Cardiac muscle cell (in vitro differentiated cells and primary cell): Measurements from ENCODE around the gene PLA2G2E. TPM values are rescaled to one million over a fixed set of nuclear protein-coding genes. Genes with fewer than 3 reads are reported as not detected.

ENCODE experiments used
- DNase-seq, 2 donors: peaks; one replicate each; pipeline versions ENCODE4 v3.0.0 to v3.0.0-alpha.2; 2010 to 2017; ENCODE audit warnings: low read depth in 1 of 2, low spot score in 1 of 2
- H3K27ac ChIP-seq: fragments of 200-600 bp; sonication (generic); 2 replicates; pipeline ENCODE4 v1.5.1; 2016
- H3K27me3 ChIP-seq: fragments of 200-600 bp; sonication (generic); 2 replicates; pipeline ENCODE4 v1.6.0; 2016; ENCODE audit warnings: control low read depth
- H3K36me3 ChIP-seq: fragments of 200-600 bp; sonication (generic); 2 replicates; pipeline ENCODE4 v1.5.1; 2016; ENCODE audit warnings: control low read depth
- H3K4me1 ChIP-seq: fragments of 200-600 bp; sonication (generic); 2 replicates; pipeline ENCODE4 v1.8.1; 2017; ENCODE audit warnings: low read depth, mild to moderate bottlenecking, mixed run types
- H3K4me3 ChIP-seq: fragments of 200-600 bp; sonication (generic); 2 replicates; pipeline ENCODE4 v1.5.1; 2016; ENCODE audit warnings: mild to moderate bottlenecking
- H3K9me3 ChIP-seq: fragments of 200-600 bp; sonication (generic); 2 replicates; pipeline ENCODE4 v1.5.1; 2017; ENCODE audit warnings: low read depth, mild to moderate bottlenecking, control low read depth
- polyA plus RNA-seq: library from polyadenylated mRNA; unstranded; fragments of >200 nt; fragmentation: Nextera tagmentation; extraction: Ambion mirVana; gene quantifications from 2 replicates; pipeline ENCODE4 v1.2.1, GENCODE V29; 2016
- total RNA-seq: library from RNA; depleted of rRNA; stranded (reverse); fragments of >200 nt; gene quantifications from 2 replicates; pipeline ENCODE4 v1.2.3, GENCODE V29; 2016
- TF ChIP-seq, protein P1 (sequence below): IDR thresholded peaks from 2 replicates; pipeline ENCODE4 v1.5.1; 2012; ENCODE audit warnings: low read depth, mild to moderate bottlenecking, low read length

The PLA2G2E gene
- total and polyA plus RNA-seq, 2 experiments from 2014 or later: not detected

DNA sequence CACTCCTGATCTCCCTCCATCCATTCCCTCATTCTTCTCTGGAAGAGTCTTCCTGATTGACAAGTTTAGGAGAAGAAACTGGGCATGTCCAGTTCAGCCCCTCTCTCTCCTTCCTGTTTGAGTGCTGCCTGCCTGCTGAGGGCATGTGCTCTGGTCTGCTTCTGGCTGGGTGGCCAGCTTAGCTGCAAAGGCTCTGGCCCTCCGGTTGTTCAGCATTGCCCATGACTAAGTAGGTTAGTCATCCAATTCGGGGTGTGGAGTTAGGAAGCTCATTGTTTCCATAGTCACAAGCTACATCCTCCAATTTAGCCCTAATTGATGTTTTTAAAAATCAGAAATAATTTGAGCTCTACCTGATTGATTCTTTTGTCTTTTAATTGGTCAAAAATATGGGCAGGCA lies 25.6 kb upstream of the PLA2G2E start:
- Histone ChIP-seq H3K36me3 (no peaks in the 10 kb centered on the region), H3K4me3 (no peak overlapping the region), H3K9me3 (no peaks in the 10 kb centered on the region), H3K27ac (no peak overlapping the region), H3K4me1 (no peaks in the 10 kb centered on the region), H3K27me3 (no peaks in the 10 kb centered on the region)
- DNase-seq: peak in 1 of 2 donors; percentile 76
- TF ChIP-seq, protein P1, sequence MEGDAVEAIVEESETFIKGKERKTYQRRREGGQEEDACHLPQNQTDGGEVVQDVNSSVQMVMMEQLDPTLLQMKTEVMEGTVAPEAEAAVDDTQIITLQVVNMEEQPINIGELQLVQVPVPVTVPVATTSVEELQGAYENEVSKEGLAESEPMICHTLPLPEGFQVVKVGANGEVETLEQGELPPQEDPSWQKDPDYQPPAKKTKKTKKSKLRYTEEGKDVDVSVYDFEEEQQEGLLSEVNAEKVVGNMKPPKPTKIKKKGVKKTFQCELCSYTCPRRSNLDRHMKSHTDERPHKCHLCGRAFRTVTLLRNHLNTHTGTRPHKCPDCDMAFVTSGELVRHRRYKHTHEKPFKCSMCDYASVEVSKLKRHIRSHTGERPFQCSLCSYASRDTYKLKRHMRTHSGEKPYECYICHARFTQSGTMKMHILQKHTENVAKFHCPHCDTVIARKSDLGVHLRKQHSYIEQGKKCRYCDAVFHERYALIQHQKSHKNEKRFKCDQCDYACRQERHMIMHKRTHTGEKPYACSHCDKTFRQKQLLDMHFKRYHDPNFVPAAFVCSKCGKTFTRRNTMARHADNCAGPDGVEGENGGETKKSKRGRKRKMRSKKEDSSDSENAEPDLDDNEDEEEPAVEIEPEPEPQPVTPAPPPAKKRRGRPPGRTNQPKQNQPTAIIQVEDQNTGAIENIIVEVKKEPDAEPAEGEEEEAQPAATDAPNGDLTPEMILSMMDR: no peak

DNA sequence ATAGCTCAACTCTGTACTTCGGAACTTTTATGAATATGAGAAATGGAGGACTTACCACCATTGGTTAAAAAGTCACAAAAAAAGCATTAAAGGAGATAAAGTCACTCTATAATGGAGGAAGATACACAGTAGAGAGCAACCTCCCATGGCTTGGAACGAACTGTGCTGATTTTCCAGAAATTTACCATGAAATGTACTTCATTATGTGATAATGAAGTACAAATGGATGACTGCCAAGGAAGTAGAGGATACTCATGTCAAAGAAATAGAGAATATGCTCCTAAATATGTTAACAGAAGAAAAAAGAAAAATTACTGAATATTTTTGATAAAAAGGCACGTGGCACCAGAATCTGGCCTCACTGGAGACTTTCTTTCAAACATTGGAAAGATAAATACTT lies 23.6 kb upstream of the PLA2G2E start:
- Histone ChIP-seq H3K27me3 (no peaks in the 10 kb centered on the region), H3K36me3 (no peaks in the 10 kb centered on the region), H3K27ac (no peak overlapping the region), H3K4me1 (no peaks in the 10 kb centered on the region), H3K9me3 (no peaks in the 10 kb centered on the region), H3K4me3 (no peak overlapping the region)
- peak in 1 of 2 donors; percentile 56 for DNase-seq
- TF ChIP-seq, protein P1: no peak

DNA sequence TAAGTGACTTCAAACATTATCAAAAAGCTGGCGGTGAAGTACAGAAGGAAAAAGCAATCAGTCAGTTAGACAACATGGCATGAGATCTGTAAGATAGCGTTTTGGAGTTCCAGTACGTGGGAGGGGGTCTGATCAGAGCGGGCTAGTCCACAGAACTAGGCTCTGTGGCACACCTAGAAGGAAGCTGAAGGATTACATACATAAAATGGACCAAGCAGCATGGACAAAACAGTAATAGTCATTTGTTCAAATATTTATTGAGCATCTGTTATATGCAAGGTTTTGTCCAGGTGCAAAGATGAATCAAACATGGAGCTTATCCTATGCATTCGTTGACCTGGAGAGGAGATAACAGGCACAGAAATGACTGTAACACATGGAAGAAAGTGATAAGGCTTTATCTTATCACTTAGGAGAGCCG lies 22.9 kb upstream of the PLA2G2E start:
- DNase-seq: no peak
- TF ChIP-seq, protein P1: no peak
- no peak overlapping the region for H3K4me3 ChIP-seq
- no peaks in the 10 kb centered on the region for H3K4me1 ChIP-seq
- H3K27me3 ChIP-seq: no peaks in the 10 kb centered on the region
- no peaks in the 10 kb centered on the region for H3K9me3 ChIP-seq
- H3K27ac ChIP-seq: no peak overlapping the region
- H3K36me3 ChIP-seq: no peaks in the 10 kb centered on the region

DNA sequence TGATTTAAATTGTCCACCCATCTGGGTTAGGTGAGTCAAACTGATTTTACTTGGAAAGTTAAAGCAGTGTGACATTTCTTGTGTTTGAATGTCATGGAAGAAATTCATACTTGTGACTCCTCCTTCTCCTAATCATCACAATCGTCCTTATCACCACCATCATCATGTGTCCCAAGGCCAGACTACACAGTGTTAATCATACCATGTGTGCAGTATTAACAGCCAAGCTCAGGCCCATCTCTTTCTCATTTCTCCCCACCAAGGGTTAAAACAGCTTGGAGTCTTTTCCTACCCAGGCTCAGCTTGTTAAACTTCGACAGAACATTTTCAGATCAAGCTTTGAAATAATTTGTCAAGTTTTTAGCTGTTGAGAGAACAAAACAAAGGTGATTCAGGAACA lies 22.5 kb upstream of the PLA2G2E start:
- no peaks in the 10 kb centered on the region for H3K36me3 ChIP-seq
- no peak overlapping the region for H3K27ac ChIP-seq
- TF ChIP-seq, protein P1: no peak
- no peak for DNase-seq
- H3K4me3 ChIP-seq: no peak overlapping the region
- H3K27me3 ChIP-seq: no peaks in the 10 kb centered on the region
- H3K4me1 ChIP-seq: no peaks in the 10 kb centered on the region
- no peaks in the 10 kb centered on the region for H3K9me3 ChIP-seq

DNA sequence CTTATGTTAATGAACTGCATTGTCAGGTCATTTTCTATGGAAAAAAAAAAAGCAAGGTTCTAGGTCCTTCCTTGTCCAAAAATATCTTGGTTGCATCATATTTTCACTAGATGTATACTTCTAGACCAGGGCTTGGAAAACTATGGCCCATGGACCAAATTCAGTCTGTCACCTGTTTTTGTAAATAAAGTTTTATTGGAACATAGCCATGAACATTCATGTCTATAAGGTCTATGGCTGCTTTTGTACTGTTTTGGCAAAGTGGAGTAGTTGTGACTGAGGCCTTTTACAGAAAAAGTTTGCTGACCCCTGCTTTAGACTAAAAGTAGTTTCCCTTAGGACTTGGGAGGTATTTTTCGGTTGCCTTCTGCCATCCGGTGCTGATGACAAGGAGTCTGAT lies 19.2 kb upstream of the PLA2G2E start:
- Histone ChIP-seq H3K4me3 (no peak overlapping the region), H3K27ac (no peak overlapping the region), H3K9me3 (no peaks in the 10 kb centered on the region), H3K27me3 (no peaks in the 10 kb centered on the region), H3K36me3 (no peaks in the 10 kb centered on the region), H3K4me1 (no peaks in the 10 kb centered on the region)
- TF ChIP-seq, protein P1: no peak
- DNase-seq: no peak

DNA sequence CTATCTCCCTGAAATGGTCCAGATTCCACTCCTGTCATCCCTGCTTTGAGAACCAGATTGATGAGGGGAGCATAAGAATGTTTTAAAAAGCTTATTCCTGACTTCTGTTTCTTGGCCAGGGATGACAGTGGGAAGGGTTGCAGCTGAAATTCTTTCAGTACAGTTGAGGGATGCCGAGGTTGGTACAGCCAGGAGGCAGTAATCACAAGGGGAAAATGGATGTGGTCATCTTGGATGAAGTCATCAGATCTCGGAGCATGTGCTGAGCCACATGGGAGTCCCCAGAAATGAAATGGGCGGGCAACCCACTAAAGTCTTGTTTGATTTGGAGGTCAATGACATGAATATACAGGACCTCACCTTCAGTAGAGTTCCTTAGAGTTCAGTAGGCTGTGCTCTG lies 18.7 kb upstream of the PLA2G2E start:
- Histone ChIP-seq H3K4me3 (no peak overlapping the region), H3K36me3 (no peaks in the 10 kb centered on the region), H3K27me3 (no peaks in the 10 kb centered on the region), H3K4me1 (no peaks in the 10 kb centered on the region), H3K9me3 (no peaks in the 10 kb centered on the region), H3K27ac (no peak overlapping the region)
- peak in 1 of 2 donors; percentile 35 for DNase-seq
- TF ChIP-seq, protein P1: no peak
